Keratinocyte (primary cell): Measurements from ENCODE around the gene RNF4.

ENCODE experiments used
- EZH2 ChIP-seq: IDR thresholded peaks from one replicate; pipeline ENCODE4 v1.6.1; 2012; ENCODE audit warnings: inconsistent platforms, mild to moderate bottlenecking, low read length, moderate library complexity
- TF ChIP-seq, protein P1 (sequence below), 3 experiments: IDR thresholded peaks in 1 of 3; conservative IDR thresholded peaks in 1 of 3; optimal IDR thresholded peaks in 1 of 3; 2 replicates in 2 of 3; 3 replicates in 1 of 3; pipeline versions ENCODE3 to v1.5.1; 2011; ENCODE audit warnings: low read length in 3 of 3, mild to moderate bottlenecking in 3 of 3, moderate library complexity in 2 of 3, control low read depth in 1 of 3, inconsistent platforms in 1 of 3; ENCODE audit not compliant: insufficient read depth in 2 of 3; ENCODE audit errors: extremely low read depth in 1 of 3

DNA sequence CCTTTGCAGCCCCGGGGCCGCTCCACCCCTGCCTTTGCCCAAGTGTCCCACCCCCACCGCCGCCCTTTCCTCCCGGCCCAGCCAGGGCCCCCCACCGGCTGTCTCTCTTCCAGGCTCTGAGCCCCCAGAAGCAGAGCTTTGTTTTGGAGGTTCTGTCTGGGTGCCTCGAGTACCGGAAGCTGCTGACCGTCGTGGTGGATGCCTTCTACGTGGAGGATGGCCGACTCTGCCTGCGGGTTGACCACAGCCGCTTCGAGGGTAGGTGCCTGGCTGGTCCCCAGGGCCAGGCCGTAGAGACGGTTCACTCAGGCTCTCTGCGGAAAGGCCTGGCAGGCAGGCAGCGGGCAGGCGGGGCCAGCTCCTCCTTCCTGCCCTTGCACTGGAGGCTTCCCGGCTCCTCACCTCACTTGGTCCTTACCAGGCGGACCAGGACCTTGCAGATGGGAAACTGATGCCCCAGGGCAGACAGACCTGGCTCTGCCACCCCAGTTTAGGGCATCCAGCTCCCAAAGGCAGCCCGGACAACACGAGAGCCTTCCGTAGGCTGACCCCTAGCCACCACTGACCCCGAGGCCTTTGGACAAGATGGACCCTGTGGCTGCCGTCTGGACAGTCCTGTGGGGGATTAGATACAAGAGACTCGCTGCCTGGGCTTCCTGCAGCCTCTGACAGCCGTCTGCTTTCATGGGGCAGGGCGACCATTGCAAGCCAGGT, 32.0 kb upstream of the RNF4 start:
- no peak for TF ChIP-seq EZH2
- TF ChIP-seq, protein P1, sequence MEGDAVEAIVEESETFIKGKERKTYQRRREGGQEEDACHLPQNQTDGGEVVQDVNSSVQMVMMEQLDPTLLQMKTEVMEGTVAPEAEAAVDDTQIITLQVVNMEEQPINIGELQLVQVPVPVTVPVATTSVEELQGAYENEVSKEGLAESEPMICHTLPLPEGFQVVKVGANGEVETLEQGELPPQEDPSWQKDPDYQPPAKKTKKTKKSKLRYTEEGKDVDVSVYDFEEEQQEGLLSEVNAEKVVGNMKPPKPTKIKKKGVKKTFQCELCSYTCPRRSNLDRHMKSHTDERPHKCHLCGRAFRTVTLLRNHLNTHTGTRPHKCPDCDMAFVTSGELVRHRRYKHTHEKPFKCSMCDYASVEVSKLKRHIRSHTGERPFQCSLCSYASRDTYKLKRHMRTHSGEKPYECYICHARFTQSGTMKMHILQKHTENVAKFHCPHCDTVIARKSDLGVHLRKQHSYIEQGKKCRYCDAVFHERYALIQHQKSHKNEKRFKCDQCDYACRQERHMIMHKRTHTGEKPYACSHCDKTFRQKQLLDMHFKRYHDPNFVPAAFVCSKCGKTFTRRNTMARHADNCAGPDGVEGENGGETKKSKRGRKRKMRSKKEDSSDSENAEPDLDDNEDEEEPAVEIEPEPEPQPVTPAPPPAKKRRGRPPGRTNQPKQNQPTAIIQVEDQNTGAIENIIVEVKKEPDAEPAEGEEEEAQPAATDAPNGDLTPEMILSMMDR (optimal IDR thresholded peaks at IDR 0.05 in 1 of 3, IDR thresholded peaks at IDR 0.05 in 1 of 3, conservative IDR thresholded peaks at IDR 0.05 in 1 of 3; ENCODE audit: extremely low read depth in 1 of 3, insufficient read depth in 2 of 3, low read length in 3 of 3): no peak
